C4-2B (cell line): ENCODE data around the gene COLGALT1.

Source experiments
- CTCF ChIP-seq: fragments of 450-650 bp; conservative IDR thresholded peaks from 2 replicates; pipeline ENCODE4 v1.5.1; 2017; ENCODE audit warnings: mild to moderate bottlenecking
- ZFX ChIP-seq: fragments of 450-650 bp; IDR thresholded peaks from 2 replicates; pipeline ENCODE4 v1.6.1; 2017

- TF ChIP-seq CTCF (no peak), ZFX (no peak)
Measured at GRCh38 chr19:17579661-17580244, 24.3 kb downstream of the COLGALT1 start.
